NOMO-1 treated with dmso at 0.1 percent for 144 hours (cell line): ENCODE data around the gene TRIML2.
"Not testable (repeated sequence)": the region's sequence is repeated elsewhere in the genome, so short reads cannot be mapped to it uniquely, and the experiment has no call there.

Source experiments
- DNase-seq: peaks from one replicate; lab custom pipeline; 2025; ENCODE audit not compliant: unreplicated experiment; lab: John Stamatoyannopoulos, UW

TRIML2 gene

DNA sequence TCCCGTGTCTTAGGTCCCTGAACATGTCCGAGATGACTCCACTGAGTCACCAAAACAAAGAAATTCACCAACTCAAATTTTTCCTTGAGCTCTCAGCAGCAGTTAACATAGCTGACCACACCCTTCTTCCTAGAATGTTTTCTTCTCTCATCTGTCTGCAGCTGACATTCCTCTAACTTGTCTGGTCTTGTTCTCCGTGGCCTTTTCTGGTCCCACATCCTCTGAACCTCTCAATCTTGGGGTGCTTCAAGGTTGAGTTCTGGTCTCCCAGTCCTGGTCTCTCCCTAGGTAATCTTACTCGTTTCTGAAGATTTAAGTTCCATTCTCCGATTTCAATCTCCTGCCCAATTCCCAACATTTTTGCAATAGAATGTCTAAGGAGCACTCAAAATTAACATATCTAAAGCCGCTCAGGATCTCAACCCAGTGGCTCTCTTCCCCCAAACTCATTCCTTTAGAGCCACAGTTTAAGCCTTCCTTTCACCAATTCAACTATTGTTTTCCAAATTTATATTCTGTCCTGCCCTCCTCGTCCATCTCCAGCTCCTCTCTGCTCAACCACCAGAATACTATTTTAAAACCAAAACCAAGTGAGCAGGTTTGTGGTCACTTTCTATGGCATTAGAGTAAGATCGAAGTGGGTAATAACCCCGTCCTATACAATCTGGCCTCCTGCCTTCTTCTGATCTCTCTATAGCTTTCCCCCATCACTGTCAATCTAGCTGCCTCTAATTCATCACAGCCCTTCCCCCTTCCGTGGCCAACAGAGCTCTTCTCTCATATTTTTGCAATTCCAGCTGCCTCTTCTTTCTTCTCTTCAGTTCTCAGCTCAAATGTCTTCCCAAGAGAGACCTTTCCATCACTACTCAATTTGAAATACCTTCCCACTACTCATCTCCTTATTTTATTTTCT lies 1.2 kb downstream of the TRIML2 start:
- no peak for DNase-seq

DNA sequence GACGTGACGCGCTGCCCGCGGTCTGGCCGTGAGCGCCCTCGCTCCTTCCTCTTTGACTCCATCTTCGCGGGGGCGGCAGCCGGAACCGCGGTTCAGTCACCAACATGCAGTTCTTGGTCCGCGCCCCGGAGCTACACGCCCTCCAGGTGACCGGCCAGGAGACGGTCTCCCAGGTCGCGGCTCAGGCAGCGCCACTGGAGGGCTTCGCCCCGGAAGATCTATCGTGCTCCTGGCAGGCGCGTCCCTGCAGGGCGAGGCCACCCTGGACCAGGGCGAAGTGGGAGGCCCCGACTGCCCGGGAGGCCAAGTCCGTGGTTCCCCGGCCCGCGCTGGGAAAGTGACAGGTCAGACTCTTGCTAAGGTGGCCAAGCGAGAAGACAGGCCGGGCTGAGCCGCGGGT lies 2.9 kb downstream of the TRIML2 start:
- no peak for DNase-seq

DNA sequence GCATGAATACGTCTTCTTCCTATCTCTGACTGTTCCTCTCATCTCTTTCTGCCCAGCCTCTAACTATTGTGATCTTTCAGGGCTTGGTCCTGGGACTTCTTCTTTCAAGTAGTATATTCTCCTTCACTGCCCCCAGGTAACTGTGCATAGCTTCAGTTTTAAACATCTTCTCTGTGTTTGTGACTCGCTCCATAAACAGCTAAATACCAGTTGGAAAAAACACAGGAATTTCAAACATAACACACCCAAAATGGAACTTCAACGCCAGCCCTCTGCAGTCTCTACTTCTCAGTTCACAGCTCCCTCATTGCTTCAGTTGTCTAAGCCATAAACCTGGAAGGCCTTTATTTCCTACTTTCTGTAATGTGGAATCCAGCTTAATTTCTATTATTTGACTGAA lies 16.6 kb downstream of the TRIML2 start:
- no peak for DNase-seq

DNA sequence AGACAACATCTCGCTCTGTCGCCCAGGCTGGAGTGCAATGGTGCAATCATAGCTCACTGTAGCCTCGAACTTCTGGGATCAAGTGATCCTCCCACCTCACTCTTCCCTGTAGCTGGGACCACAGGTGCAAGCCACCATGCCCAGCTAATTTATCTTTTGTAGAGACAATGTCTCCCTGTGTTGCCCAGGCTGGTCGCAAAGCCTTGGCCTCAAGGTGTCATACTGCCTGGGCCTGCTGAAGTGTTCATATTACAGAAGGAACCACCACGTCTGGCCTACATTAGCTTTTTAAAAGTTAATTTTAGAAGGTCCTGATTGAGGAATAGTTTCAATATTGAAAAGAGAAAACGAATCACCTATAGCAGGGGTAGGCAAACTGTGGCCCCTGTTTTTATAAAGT lies 22.5 kb downstream of the TRIML2 start:
- no peak for DNase-seq

DNA sequence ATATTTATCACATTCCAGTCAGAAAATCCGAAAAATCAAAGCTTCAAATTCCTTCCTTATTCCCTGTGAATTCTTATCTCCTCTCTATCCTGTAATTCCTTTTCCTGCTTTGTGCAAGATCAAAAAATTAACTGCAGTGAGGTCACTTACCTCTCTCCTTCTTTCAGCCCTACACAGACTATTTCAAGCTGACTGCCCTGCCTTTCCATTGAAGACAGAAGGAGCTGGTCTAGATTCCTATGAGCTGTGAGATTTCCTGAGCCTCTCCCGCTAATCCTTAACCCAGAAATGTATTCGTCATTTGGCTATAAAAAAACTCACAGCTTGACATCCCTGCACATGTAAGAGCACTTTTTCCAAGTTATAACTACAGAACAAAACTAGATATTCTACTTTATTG lies 26.6 kb downstream of the TRIML2 start:
- DNase-seq = no peak

DNA sequence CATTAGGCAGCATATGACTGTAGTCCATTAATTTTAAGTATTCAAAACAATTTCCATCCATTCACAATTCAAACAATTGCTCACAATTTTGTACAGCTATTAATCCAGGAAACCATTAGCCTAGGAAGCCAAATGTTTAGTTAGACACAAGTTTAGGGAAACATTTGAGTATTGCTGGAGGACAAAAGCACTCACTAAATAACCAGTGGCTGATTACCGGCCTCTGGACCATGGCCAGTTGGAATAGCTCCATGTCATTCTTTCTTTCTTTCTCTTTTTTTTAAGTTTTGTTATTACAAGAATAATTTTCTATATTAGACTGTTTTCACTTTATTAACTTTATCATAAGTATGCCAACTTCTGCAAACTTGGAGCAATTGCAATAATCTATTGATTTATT lies 31.3 kb downstream of the TRIML2 start:
- DNase-seq = no peak

DNA sequence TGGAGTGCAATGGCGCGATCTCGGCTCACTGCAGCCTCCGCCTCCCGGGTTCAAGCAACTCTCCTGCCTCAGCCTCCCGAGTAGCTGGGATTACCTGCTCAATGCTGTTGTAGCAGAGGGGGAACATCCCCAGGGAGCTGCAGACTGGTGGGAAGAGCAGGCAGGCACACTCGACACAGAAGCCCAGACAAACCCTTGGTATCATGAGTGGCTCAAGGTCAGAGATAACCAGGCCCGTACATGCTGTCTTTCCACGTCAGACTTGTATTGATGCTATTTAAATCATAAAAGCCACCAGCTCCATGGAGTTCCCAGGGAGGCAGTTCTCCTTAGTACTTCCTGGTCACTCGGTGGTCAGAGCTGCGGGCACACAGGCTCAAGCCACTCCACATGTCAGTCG lies 33.2 kb downstream of the TRIML2 start:
- DNase-seq = no peak

DNA sequence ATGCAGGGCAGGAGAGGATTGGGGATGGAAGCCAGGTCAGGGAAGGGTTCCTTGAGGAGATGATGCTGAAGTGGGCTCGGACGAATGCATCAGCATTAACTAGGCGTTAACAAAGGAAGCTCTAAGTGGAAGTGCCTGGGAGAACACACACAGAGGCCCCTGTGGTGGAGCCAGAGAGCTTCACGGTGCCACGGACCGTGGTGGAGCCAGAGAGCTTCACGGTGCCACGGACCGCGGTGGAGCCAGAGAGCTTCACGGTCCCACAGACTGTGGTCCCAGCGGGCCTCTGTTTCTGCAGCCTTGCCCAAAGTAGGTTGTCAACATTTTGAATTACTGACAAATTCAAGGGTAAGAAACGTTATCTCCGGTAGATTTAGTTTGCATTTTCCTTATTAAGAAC lies 48.3 kb downstream of the TRIML2 start:
- DNase-seq = no peak

DNA sequence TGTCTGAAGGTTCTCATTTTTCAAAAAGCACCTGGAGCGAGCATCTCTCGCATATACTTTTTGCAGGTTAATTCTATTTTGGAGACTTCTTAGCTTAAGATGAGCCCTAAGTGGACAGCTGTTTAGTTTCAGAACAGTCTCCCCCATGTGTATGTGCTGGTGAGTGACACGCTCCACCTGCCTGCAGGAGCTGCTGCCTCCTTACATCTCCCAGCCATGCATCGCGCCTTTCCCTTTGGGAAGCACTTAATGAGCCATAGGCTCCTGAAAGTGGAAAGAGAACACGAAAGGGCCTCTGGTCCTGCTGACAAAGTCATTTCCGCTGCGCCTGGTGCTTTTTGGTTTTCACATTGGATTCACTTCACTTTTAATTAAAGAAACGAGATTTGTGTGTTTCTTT lies 56.1 kb downstream of the TRIML2 start:
- no peak for DNase-seq

DNA sequence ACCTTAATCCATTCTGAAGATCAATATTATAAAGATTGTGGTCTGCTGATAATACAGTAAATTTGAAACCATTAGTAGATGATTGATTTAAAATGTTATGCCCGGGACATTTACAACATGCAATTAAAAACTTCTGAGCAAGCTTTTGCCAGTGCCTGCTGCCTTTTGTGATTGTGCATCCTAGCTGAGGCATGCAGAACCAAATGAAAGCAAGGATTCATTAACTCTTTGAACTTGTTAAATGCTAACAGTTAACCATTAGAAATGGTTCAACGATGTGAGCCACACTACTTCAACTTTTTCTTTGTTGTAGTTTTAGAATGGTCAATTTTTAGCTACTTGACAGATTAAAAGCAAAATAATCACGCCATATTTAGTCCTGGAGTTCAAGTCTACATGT lies 62.7 kb downstream of the TRIML2 start:
- DNase-seq = no peak

DNA sequence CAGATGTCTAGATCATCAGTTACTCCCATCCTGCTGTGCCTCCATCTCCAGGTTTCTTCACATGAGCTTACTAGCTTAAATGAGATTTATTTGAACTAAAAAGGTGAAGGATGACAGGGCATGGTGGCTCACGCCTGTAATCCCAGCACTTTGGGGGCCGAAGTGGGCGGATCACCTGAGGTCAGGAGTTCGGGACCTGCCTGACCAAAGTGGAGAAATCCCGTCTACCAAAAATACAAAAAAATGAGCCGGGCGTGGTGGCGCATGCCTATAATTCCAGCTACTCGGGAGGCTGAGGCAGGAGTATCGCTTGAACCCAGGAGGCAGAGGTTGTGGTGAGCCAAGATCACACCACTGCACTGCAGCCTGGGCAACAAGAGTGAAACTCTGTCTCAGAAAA lies 63.9 kb downstream of the TRIML2 start:
- DNase-seq = not testable (repeated sequence)

DNA sequence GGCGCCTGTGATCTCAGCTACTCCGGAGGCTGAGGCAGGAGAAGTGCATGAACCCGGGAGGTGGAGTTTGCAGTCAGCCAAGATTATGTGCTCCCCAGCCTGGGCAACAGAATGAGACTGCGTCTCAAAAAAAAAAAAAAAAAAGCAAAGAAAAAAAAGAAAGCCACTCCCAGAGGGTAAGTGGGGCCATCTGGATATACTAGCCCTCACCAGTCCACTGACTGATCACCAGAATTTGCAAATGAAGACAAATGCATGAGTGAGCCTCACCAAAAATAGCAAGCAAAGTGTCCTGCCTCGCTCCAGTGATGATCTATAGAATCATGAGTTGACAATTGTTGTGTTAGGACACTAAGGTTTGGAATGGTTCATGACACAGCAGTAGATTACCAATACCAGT lies 66.2 kb downstream of the TRIML2 start:
- DNase-seq = no peak

DNA sequence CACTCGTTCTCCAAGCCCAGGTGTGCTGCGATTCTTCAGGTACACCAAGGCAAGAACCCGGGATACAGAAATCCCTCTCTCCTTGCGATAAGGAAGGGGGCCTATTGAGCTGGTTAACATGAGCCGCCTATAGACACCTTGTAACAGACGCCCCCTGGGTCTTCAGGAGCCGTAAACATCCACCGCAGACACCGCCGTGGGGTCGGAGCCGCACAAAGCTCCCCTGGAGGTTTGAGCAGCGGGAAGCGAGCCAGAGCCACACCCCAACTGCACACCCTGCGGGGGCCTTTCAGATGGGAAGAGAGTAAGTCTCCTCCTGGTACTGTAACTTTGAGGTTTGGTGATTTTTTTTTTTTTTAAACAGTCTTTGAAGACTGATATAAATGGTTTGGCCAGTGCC lies 67.2 kb downstream of the TRIML2 start:
- no peak for DNase-seq

DNA sequence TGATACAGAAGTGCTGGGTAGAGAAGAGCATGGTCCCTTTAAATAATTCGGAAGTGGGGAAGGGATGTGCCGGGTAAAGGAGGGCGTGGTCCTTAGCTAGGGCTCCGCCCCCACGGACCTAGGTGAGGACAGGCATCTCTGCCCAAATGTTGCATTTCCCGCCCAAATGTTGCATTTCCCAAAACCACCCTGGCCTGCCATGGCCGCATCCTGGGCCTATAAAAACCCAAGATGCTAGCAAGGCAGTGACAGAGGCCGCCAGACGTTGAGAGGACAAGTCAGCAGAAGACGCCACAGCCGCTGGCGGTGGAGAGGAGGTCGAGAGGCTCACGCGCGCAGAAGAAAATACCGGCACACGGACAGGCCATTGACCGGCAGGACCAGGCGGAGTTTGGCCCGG lies 67.7 kb downstream of the TRIML2 start:
- no peak for DNase-seq
